ENCODE measurements around the gene LYPD6.

Gene LYPD6

GRCh38 chr2:149330127-149331022 is at the start of gene LYPD6:
Gene LYPD6 (plus strand): TSS chr2:149330587. CDS start chr2:149437709, 107,122 bp downstream.
- DNase-seq (ENCODE audit: low read depth), result peak; percentile 34
- peak; percentile 8 for TF ChIP-seq CTCF (conservative IDR thresholded peaks at IDR 0.05; ENCODE audit: low read depth, low read length)
- peak within 1 kb of the TSS; percentile 92 for H3K4me3 ChIP-seq (ENCODE audit: low read length)

GRCh38 chr2:149281441-149281840 is 48.9 kb upstream of the LYPD6 start:
- TF ChIP-seq CTCF (conservative IDR thresholded peaks at IDR 0.05; ENCODE audit: low read depth, low read length), result no peak
- H3K4me3 ChIP-seq (ENCODE audit: low read length), result no peak overlapping the region
- no peak for DNase-seq (ENCODE audit: low read depth)

- no peak for TF ChIP-seq CTCF (conservative IDR thresholded peaks at IDR 0.05; ENCODE audit: low read depth, low read length)
- DNase-seq (ENCODE audit: low read depth), result no peak
- no peak overlapping the region for H3K4me3 ChIP-seq (ENCODE audit: low read length)
Observed at GRCh38 chr2:149290662-149291061, 39.7 kb upstream of the LYPD6 start.

- DNase-seq (ENCODE audit: low read depth), result no peak
- no peak for TF ChIP-seq CTCF (conservative IDR thresholded peaks at IDR 0.05; ENCODE audit: low read depth, low read length)
- H3K4me3 ChIP-seq (ENCODE audit: low read length), result no peak overlapping the region
Observed at GRCh38 chr2:149291881-149292280, 38.5 kb upstream of the LYPD6 start.

- TF ChIP-seq CTCF (conservative IDR thresholded peaks at IDR 0.05; ENCODE audit: low read depth, low read length), result no peak
- DNase-seq (ENCODE audit: low read depth), result no peak
Observed at GRCh38 chr2:149296031-149296430, 34.4 kb upstream of the LYPD6 start.

GRCh38 chr2:149307014-149307413 is 23.4 kb upstream of the LYPD6 start:
- DNase-seq (ENCODE audit: low read depth), result no peak
- no peak for TF ChIP-seq CTCF (conservative IDR thresholded peaks at IDR 0.05; ENCODE audit: low read depth, low read length)
- no peak overlapping the region for H3K4me3 ChIP-seq (ENCODE audit: low read length)

More at GRCh38 chr2:149296031-149296430, 34.4 kb upstream of the LYPD6 start:
- H3K4me3 ChIP-seq (ENCODE audit: low read length), result no peak overlapping the region

GRCh38 chr2:149310349-149310748 is 20.0 kb upstream of the LYPD6 start:
- H3K4me3 ChIP-seq (ENCODE audit: low read length), result no peak overlapping the region

More at GRCh38 chr2:149310349-149310748, 20.0 kb upstream of the LYPD6 start:
- no peak for TF ChIP-seq CTCF (conservative IDR thresholded peaks at IDR 0.05; ENCODE audit: low read depth, low read length)
- DNase-seq (ENCODE audit: low read depth), result no peak
